Measurements from ENCODE around the gene CRIP1. TPM values are rescaled to one million over a fixed set of nuclear protein-coding genes. Genes with fewer than 3 reads are reported as not detected.
A peak's percentile ranks its signal among the peaks of the same experiment; 100 is the strongest.

Gene CRIP1
- total and polyA plus RNA-seq, 2 donors (not counting 1 experiment from before 2014, with no cell fraction given) = 210 to 563 TPM

DNA sequence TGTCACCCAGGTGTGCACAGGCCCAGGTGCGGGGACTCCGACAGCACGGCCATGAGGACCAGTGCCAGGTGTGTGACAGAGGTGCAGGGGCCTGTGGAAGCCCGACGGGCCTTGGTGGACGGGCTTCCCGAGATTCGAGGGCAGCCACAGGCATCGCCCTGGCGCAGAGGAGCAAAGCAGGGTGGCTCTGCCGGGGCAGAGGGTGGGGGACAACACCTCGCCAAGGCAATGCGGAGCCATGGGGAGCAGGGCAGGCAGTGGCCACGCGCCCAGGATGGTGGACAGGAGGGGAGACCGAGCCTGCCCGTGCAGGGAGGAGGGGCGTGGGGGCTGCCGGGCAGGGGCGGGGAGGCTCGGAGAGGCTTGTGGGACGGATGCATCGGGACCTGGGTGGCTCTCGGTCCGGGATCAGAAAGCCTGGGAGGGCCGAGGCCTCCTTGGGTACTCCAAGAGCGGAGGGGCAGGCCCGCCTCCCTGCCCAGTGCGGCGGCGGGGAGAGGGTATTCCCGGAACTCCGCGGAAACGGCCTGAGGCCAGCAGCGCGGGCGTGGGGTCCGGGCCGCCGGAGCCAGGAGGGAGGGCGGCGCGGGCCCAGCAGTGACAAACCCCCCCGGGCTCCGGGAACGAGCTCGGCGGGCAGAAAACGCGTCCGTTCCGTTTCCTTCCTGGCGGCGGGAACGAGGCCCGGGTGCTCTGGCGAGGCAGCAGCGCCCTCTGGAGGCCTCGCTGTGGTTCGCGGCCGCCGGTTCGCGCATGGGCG is 41.3 kb downstream of the CRIP1 start:
- ChIA-PET POLR2A (no interaction called here), CTCF (interaction anchor here (1.0 to 2.4 kb wide), 9 partner anchors 38 to 323 kb away, joined by 3 to 16 read pairs (median 4); no protein-coding TSS in a partner anchor)
- H3K27ac Mint-ChIP-seq = no peak overlapping the region
- H2AFZ ChIP-seq (ENCODE audit: insufficient read depth, low read depth, low read length, poor library complexity, severe bottlenecking) = peak overlapping the region; percentile 93
- intact Hi-C loops (cut with micrococcal nuclease) = loop anchor here (1.0 to 5.0 kb wide), 4 partner anchors 37 to 437 kb away; partner anchors contain the start of gene TEDC1
- peaks cover 0 to 48% (median 9%) of the 10 kb centered on the region in 4 experiments for H3K27me3 ChIP-seq (replicated peaks in 1 of 4; ENCODE audit: control extremely low read depth in 1 of 4, control insufficient read depth in 3 of 4, insufficient read depth in 4 of 4, low read length in 3 of 4)
- no peaks in the 10 kb centered on the region for H3K79me2 ChIP-seq (ENCODE audit: control insufficient read depth, insufficient read depth, low read length)
- peak; percentile 89 for DNase-seq
- H3K36me3 ChIP-seq (replicated peaks in 1 of 2; ENCODE audit: control extremely low read depth in 1 of 2, control insufficient read depth in 1 of 2, extremely low read depth in 1 of 2, insufficient read depth in 2 of 2, low read length in 1 of 2) = no peaks in the 10 kb centered on the region
- peak overlapping the region in 4 of 5 experiments; percentile 37 to 66 (median 60) for H3K4me3 ChIP-seq (ENCODE audit: control extremely low read depth in 1 of 5, extremely low read depth in 1 of 5, insufficient read depth in 1 of 5, low read depth in 2 of 5, low read length in 4 of 5)
- H3K4me2 ChIP-seq (replicated peaks; ENCODE audit: low read depth, low read length, poor library complexity, severe bottlenecking) = peak overlapping the region; percentile 100
- H3K9me3 Mint-ChIP-seq (ENCODE audit: insufficient read depth) = no peaks in the 10 kb centered on the region
- no peak for TF ChIP-seq EZH2 (IDR thresholded peaks at IDR 0.05; ENCODE audit: borderline replicate concordance, insufficient read depth, low read depth, low read length, poor library complexity, severe bottlenecking)
- TF ChIP-seq CTCF (IDR thresholded peaks at IDR 0.05) = peak; percentile 85
- peak overlapping the region; percentile 76 for H3K9ac ChIP-seq (ENCODE audit: low read length)
- peak overlapping the region in 1 of 2 donors; percentile 30 for H3K27ac ChIP-seq (ENCODE audit: low read length in 2 of 2)
- peaks cover 59 to 65% of the 10 kb centered on the region in 2 donors for H3K4me1 ChIP-seq (ENCODE audit: control insufficient read depth in 2 of 2, insufficient read depth in 2 of 2, low read length in 2 of 2)
- no peaks in the 10 kb centered on the region for H3K27me3 Mint-ChIP-seq
- H3K4me3 Mint-ChIP-seq = peak overlapping the region; percentile 80
- peaks cover 0 to 15% (median 0%) of the 10 kb centered on the region in 3 donors for H3K9me3 ChIP-seq (ENCODE audit: control extremely low read depth in 1 of 3, control insufficient read depth in 2 of 3, insufficient read depth in 1 of 3, low read length in 2 of 3)
- ATAC-seq (ENCODE audit: low read depth) = peak; percentile 50
- WGBS (ENCODE audit: insufficient coverage) = 11% methylated on average over 67 of the region's 67 CpGs
- peaks cover 14% of the 10 kb centered on the region for H4K20me1 ChIP-seq (ENCODE audit: control insufficient read depth, insufficient read depth, low read length, poor library complexity, severe bottlenecking)
- peaks cover 50% of the 10 kb centered on the region for H3K4me1 Mint-ChIP-seq
